ENCODE measurements around the gene ZEB1. TPM values are rescaled to one million over a fixed set of nuclear protein-coding genes. Genes with fewer than 3 reads are reported as not detected.

The ZEB1 gene
- total RNA-seq (2014; rRNA removed; shearing (Covaris generic)): 25.3 and 32.9 TPM in 2 replicates

DNA sequence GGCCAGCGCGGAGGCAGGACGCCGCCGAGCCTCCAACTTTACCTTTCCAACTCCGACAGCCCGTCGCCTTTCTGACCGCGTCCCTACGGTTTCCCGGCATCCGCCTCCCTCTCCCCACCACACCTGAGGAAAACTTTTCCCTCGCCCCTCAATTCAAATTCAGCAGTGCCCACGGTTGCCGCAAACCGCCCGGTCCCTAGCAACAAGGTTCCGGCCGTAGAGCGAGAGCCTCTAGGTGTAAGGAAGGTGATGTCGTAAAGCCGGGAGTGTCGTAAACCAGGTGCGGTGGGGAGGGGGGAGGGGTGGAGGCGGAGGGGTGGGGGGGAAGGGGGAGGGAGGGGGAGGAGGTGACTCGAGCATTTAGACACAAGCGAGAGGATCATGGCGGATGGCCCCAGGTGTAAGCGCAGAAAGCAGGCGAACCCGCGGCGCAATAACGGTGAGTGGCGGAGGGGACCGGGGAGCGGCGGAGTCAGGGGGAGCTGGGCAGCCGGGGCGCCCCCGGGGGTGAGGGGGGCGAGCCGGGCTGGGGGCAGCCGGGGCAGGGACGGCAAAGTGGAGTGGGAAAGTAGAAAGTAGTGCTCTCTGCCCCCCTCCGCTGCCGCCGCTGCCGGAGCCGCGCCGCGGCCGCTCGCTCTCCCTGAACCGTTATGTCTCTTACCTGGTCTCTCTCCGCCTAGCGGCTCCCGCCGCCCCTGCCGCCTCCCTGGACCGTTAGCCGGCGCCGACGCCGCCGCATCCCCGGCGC is at the start of gene ZEB1:
Gene ZEB1 (plus strand): TSS at position 363 of the 748 bp plus-strand sequence. CDS start 19 bp downstream, at position 382.
- DNase-seq (ENCODE audit: low spot score): peak; percentile 93
- in situ Hi-C loops (cut with HindIII; ENCODE audit: low sequenced_read_pairs): no loop called here

DNA sequence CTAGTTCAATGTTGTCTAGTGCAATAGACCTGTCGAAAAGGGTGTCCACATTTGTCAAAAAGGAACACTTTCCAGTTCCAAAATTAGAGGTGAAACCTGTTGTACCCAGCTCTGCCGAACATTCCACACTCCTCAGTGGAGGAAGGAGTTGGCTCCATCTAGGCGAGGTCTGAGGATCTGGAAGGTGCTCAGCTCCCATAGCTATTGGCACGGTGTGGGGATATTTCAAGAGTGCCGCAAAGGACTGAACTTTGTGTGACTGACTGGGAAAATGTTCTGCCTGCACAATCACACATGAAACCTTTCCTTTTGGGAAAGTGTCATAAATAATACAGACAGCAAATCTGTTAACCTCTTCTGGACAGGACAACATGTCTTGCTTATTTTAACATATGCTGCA is 48.1 kb upstream of the ZEB1 start:
- no peak for DNase-seq (ENCODE audit: low spot score)
- in situ Hi-C loops (cut with HindIII; ENCODE audit: low sequenced_read_pairs): no loop called here

DNA sequence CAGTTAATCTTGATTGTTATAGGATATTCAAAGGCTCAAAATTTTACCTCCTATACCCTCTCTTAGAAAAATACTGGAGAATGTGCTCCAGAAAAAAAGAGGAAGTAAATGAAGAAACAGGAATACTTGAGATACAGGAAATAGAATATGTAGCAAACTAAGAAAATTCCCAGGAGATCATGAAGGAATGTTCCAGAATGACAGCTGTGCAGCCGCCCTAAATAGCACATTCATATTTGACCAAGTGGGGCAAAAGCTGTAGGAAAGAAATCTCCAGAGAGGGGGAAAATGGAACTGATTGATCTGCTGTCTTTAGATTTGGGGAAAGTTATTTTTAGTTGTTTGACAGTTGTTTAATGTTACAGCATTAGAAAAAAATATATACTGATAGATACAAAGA is 46.2 kb upstream of the ZEB1 start:
- in situ Hi-C loops (cut with HindIII; ENCODE audit: low sequenced_read_pairs): no loop called here
- DNase-seq (ENCODE audit: low spot score): no peak

DNA sequence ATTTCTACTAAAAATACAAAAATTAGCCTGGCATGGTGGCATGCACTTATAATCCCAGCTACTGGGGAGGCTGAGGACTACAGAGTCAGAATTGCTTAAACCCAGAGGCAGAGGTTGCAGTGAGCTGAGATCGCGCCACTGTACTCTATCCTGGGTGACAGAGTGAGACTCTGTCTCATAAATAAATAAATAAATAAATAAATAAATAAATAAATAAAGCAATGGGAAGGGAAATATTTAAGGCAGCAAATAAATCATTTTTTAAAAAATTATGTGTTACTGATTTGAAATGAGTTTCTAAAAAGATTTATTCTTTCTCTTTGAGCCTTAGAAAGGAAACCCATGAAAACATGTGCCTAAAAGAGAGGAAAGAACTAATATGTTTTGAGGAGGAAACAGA is 45.2 kb upstream of the ZEB1 start:
- DNase-seq (ENCODE audit: low spot score): no peak
- in situ Hi-C loops (cut with HindIII; ENCODE audit: low sequenced_read_pairs): no loop called here

DNA sequence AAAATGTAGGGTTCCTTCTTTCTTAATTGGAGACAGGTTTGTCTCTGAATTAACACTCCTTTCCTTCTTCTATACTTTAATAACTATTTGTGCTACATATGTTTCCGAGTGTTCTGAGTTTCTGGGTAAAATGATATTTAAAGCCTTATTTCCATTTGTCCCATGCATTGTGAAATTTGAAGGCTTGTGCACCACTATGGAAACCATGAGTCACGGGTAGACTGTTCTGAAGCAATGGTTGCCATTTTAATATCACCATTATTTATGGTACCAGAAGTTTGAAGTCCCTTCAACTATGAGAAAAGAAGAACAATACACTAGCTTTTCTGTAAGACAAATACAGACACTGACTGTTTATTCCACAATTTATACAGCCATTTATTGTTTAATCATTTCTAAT is 44.7 kb upstream of the ZEB1 start:
- in situ Hi-C loops (cut with HindIII; ENCODE audit: low sequenced_read_pairs): no loop called here

DNA sequence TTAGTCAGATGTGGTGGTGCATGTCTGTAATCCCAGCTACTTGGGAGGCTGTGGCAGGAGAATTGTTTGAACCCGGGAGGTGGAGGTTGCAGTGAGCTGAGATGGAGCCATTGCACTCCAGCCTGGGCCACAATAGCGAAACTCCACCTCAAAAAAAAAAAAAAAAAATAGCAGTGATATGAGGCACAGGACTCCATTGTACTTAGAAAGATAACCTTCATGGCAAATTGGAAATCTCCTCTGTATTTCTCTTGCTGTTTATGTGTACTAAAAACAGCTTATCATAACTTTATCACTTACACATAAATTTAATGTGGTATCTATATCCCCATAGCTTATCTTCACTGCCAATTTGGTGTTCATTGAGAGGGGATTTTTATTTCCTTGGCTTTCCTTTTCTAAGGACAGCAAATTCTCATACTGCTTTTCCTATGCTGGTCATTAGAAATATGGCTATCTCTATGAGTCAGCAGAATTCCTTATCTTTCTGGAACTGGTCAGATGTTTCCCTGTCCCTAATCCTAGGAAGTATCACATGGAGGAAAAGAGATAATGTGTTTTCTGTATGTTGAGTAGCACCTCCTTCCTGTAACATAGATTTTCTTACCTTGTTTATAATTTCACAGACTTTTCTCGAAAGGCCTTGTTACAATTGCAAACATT is 40.6 kb upstream of the ZEB1 start:
- in situ Hi-C loops (cut with HindIII; ENCODE audit: low sequenced_read_pairs): no loop called here
- DNase-seq (ENCODE audit: low spot score): no peak

More for the DNA sequence above, 44.7 kb upstream of the ZEB1 start:
- DNase-seq (ENCODE audit: low spot score): no peak

DNA sequence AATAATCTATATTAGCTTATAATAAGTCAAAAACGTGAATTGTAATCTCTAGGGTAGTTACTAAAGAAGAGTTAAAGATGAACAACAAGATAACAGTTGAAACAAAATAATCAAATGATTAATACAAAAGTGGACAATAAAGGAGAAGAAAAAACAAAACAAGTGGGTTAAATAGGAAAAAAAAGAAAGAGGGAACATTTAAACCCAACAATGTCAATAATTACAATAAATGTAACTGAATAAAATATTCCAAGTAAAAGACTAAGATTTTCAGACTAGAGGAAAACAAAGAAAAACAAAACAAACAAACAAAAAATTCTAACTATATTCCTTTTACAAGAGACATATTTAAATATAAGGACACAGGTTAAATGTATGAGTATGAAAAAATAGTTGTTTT is 38.0 kb upstream of the ZEB1 start:
- in situ Hi-C loops (cut with HindIII; ENCODE audit: low sequenced_read_pairs): no loop called here
- no peak for DNase-seq (ENCODE audit: low spot score)

DNA sequence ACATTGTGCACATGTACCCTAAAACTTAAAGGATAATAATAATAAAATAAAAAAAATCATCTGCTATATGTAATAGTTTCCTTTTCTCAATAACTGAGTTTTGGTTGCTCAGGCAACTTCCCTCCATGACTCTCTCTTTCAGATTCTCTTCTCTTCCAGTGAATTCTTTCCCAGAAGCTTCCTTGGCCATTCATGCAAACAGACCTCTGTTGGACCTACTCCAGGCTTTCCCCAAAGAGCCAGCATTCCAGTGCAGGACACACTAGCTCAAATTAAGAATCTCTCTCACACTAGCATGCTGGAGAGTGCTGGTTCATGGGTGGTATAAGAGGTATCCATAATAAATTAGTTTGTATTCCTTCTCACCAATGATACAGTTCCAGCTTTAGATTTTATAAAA is 31.0 kb upstream of the ZEB1 start:
- in situ Hi-C loops (cut with HindIII; ENCODE audit: low sequenced_read_pairs): no loop called here

DNA sequence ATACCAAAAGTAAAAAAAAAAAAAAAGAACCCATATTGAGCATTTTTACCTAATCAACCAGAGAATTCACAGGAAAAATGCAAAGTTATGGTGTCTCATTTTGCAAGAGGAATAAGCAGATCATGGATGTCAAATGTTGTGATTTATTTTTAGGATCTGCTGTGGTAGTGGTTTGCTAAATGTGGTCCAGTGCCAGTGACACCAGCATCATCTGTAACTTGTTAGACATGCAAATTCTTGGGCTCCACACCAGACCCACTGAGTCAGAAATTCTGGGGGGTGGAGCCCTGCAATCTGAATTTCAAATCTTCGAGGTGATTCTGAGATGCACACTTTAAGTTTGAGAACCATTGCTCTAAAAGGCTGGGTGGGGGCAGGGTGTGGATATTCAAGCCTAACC is 30.1 kb upstream of the ZEB1 start:
- no peak for DNase-seq (ENCODE audit: low spot score)

More for the DNA sequence above, 31.0 kb upstream of the ZEB1 start:
- no peak for DNase-seq (ENCODE audit: low spot score)

DNA sequence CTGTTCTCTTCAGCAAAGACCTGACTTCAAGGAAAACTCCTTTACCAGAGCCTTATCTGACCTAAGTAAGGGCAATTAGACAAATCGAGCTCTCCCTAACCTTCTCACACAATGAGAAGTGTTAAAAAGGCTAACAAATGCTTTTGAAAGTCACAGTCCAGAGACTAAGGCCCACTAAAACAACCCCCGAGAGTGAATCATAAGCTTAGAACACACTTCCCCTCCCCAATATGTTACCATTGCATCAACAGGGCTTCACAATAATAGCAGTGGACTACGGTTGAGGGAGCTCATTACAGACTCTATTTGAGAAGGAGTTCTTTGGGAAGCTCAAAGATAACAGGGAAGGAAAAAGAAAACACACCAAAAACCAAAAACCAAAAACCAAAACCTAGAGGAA is 28.6 kb upstream of the ZEB1 start:
- in situ Hi-C loops (cut with HindIII; ENCODE audit: low sequenced_read_pairs): no loop called here
- DNase-seq (ENCODE audit: low spot score): no peak

More for the DNA sequence above, 30.1 kb upstream of the ZEB1 start:
- in situ Hi-C loops (cut with HindIII; ENCODE audit: low sequenced_read_pairs): no loop called here

DNA sequence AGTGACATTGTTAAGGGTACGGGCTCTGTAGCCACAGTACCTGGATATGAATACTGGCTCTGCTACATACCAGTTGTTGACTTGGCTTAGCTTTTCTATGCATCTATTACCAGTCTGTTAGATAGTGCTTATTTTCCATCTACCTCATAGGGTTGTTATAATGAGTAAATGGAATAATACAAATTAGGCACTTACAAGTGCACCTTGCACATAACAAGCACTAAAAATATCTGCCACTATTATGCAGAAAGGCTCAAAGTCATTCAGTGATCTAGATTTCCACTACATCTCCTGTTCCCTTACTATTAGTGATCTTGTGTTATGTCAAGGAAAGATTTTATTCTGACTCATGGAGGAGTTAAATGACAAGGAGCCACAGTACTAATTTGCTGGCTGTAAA is 27.9 kb upstream of the ZEB1 start:
- in situ Hi-C loops (cut with HindIII; ENCODE audit: low sequenced_read_pairs): no loop called here
- DNase-seq (ENCODE audit: low spot score): no peak

DNA sequence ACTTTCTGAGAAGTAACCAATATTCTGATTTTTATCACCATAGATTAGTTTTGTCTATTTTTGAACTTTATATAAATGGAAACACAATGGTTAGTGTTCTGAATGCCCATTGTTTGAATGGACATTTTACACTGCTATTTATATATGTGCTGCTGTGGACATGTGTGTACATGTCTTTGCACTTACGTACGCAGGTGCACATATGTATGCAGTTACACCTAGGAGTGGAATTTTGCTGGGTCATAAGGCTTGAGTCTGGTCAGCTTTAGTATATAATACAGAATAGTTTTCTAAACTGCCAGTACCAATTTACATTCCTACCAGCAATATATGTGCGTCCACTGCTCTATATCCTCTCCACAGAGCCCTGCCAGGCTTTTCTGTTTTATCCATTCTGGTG is 24.5 kb upstream of the ZEB1 start:
- in situ Hi-C loops (cut with HindIII; ENCODE audit: low sequenced_read_pairs): no loop called here
- no peak for DNase-seq (ENCODE audit: low spot score)

DNA sequence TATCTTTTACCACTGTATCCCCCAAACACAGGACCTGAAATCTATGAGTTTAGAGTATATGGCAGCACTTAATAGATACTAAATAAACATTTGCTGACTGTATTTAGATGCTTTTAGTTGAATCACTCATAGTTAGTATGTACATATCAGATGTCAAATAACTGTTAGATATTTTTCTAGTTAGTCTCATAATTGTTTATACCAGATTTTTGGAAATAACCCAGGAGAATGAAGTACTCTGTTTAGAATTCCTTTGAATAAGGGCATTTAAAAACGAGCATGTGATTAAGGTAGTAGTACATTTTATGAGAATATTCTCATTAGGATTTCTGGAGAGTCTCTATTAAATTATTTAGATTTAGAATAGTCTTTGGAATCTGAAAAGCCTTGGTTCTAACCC is 22.3 kb upstream of the ZEB1 start:
- in situ Hi-C loops (cut with HindIII; ENCODE audit: low sequenced_read_pairs): no loop called here
- DNase-seq (ENCODE audit: low spot score): no peak

DNA sequence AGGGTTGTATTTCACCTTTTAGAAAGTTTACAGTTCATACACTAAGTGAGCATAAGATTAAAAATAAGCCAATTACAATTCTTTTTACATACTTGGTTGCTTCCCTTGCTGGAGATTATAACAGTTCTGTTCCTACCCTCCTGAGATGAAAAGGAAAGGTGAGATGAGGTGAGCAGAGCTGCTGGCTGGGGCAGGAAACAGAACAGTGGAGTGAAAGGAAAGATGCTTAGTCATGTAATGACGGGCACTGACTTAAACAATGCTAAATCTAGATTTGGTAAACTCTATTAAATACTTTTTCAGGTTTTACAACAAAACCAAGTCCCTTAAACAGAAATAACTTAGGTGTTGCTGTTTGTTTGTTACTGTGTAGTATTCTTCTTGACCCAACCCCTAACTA is 19.9 kb upstream of the ZEB1 start:
- in situ Hi-C loops (cut with HindIII; ENCODE audit: low sequenced_read_pairs): no loop called here

DNA sequence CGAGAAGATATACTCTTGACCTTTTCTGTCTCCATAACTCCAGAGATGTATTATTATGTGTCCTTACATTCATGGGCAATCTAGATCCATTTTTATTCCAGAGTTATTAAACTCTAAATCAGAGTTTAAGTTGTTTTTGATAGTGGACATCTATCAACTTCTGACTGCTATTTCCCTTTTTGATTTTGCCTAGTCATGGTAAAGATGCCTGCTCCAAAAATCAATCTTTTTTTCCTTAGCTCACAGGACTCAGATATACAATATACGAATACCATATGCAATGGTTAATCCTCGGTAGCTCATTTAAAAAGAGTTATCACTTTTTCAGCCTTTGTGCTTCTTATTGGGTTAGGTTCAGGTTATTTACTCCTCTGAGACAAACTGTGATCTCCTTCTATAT is 15.8 kb upstream of the ZEB1 start:
- DNase-seq (ENCODE audit: low spot score): no peak
- in situ Hi-C loops (cut with HindIII; ENCODE audit: low sequenced_read_pairs): no loop called here

More for the DNA sequence above, 19.9 kb upstream of the ZEB1 start:
- DNase-seq (ENCODE audit: low spot score): no peak

DNA sequence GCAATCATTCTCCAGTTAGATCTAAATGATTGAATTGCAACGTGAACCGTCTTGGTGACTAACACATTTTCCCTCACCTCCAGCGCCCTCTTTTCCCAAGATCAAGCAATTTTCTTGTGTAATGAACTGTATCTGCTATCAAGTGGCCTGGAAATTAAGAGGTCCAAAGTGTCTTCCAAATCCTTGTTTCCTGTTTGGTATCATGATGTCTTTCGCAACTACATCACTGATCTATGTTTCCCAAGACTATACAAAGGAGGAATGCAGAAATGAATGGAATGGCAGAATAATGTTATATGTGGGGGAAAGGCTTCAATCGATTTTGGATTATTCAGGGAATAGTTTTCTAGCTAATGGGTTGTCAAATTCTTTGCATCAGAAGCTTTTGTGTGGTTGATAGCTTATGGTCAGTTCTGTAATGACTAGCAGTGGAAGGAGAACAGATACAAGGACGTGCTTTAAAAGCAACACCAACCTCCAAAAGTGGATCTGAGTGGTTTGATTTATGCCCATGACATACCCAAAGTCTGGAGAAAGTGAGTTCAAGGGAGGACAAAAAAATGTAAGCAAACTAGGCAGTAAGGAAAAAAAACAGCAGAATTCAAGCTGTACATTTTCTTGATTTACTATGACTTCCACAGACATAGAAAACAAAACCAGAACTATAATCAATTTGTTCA is 14.6 kb upstream of the ZEB1 start:
- DNase-seq (ENCODE audit: low spot score): no peak
- in situ Hi-C loops (cut with HindIII; ENCODE audit: low sequenced_read_pairs): no loop called here

DNA sequence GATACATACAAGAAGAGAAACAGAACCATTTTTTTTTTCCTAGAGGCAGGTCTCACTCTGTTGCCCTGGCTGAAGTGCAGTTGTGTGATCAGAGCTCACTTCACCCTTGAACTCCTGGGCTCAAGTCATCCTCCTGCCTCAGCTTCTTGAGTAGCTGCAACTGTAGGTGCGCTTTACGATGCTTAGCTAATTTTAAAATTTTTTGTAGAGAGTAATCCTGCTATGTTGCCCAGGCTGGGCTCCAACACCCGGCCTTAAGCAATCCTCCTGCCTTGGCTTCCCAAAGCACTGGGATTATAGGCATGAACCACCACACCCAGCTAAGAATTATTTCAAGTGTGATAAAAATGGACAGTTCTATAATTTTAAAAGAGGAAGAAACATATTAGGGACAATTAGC is 5.6 kb upstream of the ZEB1 start:
- no peak for DNase-seq (ENCODE audit: low spot score)
- in situ Hi-C loops (cut with HindIII; ENCODE audit: low sequenced_read_pairs): no loop called here

DNA sequence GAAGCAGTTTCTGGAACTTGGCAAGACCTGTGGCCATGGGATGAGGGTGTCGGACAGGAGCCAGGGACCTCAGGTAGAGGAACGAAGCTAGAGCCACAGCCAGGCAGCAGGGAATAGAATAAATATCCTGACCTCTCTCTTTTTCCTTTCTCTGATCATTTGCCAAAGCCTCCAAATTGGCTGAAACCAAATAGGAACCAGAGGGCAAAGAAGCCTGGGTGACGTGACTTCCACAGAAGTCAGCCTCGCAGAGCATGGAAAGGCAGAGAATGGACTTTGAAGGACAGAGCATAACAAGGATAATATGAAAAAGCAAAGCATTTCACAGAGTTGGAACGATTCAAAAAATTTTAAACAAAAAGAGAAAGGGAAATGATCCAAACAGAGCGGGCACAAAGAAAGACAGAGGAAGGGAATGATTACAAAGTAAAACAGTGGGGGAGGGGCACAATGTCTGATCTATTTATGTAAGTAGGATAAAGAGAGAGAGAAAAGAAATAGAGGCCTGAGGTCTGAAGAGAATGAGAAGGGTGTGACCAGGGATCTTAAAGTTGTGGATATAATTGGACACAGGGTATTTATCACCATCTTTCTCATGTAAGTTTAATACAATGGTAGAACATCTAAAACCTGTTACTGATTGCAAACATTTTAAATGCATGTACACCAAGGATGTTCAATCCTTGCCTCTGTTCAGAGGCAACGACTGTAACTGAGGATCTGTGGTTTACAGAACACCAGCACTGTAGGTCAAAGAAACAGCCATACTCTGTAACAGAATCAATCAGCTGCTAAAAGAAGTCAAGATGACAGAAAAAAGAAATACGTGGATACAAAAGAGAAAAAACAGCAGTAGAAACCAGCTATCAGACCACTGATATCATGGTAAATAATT is 4.5 kb upstream of the ZEB1 start:
- in situ Hi-C loops (cut with HindIII; ENCODE audit: low sequenced_read_pairs): no loop called here
- no peak for DNase-seq (ENCODE audit: low spot score)

DNA sequence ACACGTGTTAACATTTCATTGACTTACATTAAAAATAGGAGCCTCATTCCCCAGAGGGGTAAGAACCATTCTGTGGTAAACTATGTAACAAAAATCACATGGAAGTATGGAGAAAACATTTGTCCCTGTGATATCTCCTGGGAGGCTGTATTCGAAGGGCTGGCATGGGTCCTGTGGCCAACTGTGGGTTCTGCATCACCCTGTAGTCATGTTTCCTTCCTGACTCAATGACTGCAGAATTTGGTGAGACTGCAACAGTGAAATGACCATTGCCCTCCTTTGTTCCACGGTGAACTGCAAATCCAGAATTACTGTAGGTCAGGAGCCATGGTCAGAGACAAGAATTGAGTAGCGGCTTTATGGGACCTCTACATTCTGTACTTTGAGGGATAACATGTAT is 3.6 kb upstream of the ZEB1 start:
- in situ Hi-C loops (cut with HindIII; ENCODE audit: low sequenced_read_pairs): no loop called here

More for the DNA sequence above, 3.6 kb upstream of the ZEB1 start:
- DNase-seq (ENCODE audit: low spot score): no peak
